Measurements from ENCODE around the gene TRPT1.
"Not testable (repeated sequence)": the region's sequence is repeated elsewhere in the genome, so short reads cannot be mapped to it uniquely, and the experiment has no call there.

Gene TRPT1

DNA sequence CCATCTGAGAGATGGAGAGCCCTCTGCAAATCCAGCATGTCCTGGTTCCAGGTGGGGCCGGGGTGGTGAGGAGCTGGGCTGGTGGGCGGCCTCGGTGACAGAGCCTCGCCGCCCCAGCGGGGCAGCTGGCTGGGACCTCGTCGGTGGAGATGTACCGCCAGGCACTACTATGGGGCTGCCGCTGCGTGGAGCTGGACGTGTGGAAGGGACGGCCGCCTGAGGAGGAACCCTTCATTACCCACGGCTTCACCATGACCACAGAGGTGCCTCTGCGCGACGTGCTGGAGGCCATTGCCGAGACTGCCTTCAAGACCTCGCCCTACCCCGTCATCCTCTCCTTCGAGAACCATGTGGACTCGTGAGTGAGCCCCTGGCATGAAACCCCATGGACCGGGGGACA is 32.4 kb upstream of the TRPT1 start:
- FAIRE-seq = no peak

DNA sequence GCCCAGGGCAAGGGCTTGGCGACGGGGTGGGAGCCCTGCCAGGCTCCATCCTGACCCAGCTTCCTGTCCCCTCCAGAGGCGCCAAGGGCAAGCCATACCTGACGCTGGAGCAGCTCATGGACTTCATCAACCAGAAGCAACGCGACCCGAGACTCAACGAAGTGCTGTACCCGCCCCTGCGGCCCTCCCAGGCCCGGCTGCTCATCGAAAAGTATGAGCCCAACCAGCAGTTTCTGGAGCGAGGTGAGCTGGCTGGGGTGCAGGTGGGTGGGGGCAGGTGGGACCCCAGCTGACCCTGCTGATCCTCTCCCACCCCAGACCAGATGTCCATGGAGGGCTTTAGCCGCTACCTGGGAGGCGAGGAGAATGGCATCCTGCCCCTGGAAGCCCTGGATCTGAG is 30.3 kb upstream of the TRPT1 start:
- no peak for FAIRE-seq

DNA sequence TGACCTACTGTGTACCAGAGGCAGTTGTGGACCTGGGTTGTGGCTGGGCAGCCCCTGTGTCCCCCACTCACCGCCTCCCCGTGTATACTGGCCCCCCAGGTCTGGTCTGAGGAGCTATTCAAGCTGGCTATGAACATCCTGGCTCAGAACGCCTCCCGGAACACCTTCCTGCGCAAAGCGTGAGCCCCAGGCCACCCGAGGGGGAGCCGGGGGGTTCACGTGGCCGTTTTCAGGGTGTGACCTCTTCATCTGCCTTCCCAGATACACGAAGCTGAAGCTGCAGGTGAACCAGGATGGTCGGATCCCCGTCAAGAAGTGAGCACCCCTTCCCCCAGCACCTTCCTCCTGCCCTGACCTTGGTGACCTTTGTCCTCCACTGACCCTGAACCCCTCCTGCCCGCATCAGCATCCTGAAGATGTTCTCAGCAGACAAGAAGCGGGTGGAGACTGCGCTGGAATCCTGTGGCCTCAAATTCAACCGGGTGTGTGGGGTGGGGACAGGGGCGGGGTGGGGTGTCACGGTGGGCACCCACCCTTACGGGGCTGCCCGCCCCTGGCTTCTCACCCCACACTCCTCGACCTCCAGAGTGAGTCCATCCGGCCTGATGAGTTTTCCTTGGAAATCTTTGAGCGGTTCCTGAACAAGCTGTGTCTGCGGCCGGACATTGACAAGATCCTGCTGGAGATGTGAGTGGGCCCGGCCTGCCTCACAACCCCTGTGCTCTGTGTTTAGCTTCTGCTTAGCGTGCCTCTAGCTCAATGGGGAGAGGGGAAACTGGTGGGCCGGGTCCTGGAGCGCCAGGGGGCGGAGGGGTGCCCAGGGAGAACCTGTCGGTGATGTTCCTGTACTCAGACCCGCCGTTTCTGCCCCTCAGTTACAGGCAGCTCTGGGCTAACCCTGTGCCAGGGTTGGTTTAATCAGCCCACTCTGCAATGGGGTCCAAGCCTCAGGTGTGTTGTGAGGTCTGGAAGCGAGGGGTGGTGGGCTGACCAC is 29.4 kb upstream of the TRPT1 start:
- no peak for FAIRE-seq

DNA sequence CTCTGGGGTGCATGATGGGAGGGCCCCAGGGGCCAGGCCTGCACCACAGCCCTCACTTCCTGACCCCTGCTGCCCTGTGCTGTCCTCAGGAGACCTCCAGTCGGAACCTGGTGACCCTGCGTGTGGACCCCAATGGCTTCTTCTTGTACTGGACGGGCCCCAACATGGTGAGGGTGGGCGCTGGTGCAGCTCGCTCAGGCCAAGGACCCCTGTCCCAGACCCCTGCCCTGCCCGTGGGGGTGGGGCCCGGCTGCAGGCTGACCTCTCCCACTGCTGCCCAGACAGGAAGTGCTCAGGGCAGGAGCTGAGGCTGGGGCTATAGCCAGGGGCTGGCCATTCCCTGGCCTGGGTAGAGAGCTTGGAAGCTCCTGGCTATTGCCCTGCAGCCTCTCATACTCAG is 28.3 kb upstream of the TRPT1 start:
- FAIRE-seq = no peak

DNA sequence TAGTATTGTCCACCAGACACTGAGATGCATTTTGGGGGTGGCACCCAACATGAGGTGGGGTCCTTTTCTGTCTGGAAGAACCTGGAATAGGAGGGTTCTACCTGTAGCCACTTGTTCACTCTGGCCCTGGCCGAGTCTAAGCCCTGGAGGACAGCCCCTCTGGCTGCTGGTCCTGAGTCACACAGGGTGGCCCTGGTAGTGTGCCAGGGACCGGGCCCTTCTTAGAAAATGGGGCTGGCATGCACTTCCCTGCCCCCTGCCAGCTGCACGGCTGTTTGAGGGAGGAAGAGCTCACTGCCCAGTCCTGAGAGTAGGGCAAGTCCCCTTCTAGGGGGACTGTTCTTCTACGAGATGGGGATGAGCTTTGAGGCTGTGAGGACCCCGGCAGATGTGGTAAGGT is 27.5 kb upstream of the TRPT1 start:
- no peak for FAIRE-seq

DNA sequence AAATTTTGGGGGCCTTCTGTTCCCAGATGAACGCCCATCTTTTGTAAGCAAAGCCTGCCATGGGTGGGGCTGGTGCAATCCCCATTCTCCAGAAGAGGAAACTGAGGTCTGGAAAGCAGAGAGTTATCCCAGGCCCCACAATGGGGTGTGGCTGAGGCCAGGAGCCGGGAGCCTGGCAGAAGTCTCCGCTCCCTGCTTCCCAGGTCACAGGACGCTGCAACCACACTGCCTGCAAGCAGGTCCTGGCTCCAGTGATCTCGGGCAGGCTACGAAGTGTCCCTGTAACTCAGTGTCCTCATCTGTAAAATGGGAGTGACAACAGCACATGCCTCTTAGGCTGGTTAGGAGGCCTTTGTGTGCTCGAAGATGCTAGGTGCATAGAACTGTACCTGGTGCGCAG is 27.1 kb upstream of the TRPT1 start:
- no peak for FAIRE-seq

DNA sequence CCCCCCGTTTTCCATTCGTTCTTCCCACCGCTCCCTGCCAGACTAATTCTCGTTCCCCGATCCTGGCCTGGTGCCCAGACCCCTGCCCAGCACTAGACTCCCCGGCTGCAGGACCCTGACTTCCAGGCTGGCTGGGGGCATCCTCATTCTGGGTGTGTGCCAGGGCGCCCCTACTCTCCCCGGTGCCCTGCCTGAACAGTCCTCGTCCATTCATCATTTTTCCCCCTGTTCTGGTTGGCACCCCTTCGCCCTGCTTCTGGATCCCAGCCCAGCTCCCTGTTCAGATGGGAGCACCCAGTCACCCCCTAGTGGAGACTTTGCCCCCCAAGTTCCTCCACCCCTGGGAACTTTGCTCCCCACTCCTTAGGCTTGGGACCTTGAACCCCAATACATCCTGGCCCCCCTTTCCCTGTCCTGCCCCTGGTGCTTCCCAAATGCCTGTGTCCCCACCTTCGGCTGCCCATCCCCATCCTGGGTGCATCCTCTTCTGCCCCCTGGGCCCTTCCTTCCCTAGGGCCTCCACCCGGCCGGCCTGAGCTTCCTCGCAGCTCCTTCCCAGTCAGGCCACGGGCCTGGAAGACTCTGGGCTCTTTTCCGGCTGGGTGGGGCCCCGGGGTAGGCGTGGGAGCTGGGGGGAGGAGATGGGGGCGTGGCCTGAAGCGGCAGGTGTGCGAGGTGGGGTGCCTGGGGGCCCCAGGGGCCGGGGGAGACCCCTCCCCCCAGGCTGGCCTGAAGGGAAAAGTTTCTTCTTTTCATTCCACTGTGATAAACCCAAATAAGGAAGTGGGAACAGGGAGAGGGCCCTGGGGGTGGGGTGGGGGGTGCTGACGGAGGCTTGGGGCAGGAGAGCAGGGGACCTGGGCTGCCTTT is 26.3 kb upstream of the TRPT1 start:
- no peak for FAIRE-seq

DNA sequence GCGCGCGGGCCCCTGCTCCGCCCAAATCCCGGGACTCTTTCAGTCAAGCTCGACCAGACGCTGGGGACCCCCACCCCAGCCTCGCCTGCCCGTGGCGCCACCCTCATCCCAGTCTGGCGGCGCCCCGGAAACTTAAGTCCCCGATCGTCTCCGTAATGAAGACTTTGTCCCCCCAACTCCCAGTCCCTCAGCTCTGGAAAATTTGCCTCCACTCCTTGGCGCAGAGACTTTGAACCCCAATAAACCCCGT is 25.7 kb upstream of the TRPT1 start:
- FAIRE-seq = no peak

DNA sequence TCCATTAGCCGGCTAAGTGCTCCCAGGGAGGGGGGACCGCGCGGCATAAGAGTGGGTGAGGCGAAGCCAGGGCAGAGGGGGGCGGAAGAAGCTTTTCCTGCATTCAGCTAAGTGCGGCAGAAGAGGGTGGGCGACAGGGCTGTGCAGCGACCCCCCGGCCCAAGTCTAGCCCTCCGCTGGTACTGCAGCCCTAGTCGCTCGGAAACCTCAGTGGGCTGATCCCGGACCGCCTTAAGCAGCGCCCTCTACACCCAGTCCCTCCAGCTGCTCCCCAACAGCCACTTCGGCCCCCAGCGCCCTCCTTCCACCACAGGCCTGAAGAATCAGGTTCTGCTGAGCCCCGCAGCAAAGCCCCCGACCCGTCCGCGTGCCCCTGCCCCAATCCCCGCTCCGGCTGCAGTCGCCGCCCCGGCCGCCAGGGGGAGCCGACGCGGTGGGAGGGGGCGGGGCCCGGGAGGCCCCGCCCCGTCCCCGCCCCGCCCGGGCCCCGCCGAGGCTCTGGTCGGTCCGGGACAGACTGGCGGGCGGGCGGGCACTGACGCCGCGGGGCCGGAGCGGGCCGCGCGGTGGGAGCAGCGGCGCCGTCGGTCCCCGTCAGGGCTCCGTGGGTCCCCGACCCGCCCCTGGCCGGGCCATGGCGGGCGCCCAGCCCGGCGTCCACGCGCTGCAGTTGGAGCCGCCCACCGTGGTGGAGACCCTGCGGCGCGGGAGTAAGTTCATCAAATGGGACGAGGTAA is 25.2 kb upstream of the TRPT1 start, which contains the start of gene PLCB3:
TSS of gene PLCB3 (plus strand) at position 515 of the 737 bp plus-strand sequence. CDS start at position 635, 120 bp downstream.
- FAIRE-seq = no peak

DNA sequence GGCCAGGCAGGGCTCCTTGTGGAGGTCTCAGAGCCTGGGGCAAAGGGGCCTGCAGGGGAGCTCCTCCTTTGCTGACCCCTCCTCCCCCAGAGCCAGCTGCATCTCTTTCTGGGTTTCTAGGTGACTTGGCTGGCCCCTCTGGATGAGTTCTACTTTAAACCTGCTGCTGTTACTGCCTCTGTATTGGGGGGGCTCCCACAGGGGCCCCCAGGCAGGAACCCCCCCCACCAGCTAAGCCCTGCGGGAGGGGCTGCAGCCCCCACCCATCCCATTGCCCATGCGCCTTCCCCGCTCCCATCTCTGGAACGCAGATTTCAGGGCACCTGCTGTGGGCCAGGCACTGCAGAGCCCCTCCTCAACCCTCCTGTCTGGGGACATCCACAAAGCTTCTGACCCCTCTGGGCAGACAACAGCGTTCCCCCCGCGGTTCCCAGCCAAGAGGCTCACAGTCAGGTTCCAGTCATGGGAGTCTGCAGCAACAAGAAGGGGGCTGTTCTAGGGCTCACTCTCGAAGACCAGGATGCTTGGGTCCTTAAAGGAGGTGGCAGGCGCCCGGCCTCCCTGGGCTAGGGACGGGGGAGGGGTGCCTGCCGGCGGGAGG is 24.5 kb upstream of the TRPT1 start:
- FAIRE-seq = no peak

DNA sequence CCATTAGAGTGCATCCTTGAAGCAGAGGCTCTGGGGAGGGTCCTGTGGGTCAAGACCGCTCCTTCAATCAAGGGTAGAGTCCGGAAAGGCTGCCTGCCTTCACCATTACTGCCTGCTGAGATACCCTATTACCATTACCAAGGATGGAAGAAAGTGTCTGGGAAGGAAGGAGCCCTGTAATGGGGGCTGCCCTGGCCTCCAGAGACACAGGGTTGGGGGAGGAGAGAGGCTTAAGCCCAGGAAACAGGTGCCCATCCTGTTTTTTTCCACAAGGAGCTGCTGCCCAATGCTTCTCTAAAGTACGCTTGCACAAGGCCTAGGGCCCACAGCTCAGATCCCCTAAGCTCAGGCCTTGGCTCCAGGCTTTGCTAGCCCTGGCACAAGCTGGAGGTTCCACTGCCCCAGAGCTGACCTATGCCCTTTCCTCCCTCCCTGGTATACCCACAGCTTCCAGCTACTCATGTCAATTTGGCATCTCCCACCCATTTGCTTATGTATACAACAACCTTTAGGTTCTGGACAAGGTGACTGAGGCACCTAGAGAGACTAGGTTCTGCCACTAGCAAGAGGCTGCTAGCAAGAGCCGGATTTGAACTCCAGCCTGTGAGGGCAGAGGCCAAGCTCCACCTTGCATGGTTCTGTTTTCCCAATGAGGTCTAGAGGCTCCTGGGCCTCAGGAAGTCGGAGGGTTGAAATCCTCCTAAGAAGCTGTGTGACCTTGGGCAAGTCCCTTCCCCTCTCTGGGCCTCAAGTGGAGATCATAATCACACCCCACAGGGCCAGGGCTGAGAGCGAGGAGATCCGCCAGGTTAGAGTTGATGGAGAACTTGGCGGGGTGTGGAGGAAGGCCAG is 23.8 kb upstream of the TRPT1 start:
- FAIRE-seq = no peak

DNA sequence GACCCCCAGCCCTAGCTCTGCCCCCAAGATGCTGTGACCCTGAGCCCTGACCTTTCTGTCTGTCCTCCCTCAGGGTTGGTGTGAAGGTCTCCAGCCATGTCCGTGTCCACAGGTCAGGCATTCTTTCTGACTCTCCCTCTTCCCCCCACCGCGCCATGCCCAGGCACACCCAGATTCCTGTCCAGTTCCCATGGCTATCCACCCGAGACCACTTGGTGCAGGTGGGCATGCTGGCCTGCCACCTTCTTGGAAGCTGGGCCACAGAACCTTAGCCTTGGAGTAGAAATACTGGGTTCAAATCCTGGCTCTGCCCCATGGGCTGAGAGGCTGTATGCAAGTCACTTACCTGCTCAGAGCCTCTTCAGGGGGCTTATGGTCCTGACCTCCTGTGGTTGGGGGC is 23.1 kb upstream of the TRPT1 start:
- no peak for FAIRE-seq

DNA sequence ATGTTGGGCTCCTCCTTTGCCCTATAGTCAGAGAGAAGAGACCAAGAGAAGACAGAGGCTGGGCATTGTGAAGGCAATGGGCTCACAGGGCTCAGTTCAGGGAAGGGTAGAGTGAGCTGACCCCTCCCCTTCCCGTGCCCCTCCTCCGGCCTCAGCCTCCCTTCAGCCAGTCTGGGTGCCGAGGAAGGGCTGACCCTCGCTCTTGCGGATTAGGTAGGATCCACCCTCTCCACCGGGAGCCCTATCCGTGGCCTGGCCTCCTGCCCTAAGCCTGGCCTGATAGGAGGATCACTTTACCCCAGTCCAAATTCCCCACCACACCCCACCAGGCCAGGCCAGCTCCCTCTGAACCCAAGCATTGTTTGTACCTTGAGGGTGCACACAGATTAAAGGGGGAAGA is 22.6 kb upstream of the TRPT1 start:
- FAIRE-seq = no peak

DNA sequence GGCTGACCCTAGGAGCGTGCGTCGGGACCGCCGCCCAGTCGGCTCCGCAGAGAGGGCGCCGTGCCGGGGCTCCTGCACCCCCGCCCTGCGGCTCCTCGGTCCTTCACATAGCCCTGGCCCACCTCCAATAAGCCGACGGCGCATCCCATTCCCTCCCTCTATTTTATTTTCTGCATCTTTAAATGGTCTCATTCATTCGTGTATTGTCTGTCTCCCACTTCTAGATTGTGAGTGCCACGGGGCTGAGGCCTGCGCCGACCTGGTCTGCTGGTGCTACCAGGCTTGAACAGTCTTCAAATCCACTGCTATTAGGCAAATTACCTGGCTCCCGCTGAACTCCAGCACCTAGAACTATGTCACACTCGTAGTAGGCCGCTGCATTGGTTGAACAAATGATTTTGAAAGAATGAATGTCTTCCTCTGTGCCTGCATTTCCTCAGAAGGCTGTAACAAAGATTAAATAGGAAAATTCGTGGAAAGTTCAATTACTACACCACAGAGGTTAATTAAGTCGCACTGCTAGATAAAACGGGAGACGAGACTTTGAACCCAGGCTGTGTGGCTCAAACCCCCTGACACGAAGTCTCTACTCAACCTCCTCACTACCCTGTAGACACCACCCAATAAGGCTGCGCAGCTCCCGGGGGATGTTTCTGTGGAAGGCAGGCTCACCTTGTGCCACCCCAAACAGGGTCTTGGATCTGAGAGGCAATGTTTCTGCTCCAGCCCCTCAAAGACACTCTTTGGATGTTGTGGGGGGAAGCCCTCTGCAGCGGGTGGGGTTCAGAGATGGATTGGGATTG is 21.9 kb upstream of the TRPT1 start:
- FAIRE-seq = no peak

DNA sequence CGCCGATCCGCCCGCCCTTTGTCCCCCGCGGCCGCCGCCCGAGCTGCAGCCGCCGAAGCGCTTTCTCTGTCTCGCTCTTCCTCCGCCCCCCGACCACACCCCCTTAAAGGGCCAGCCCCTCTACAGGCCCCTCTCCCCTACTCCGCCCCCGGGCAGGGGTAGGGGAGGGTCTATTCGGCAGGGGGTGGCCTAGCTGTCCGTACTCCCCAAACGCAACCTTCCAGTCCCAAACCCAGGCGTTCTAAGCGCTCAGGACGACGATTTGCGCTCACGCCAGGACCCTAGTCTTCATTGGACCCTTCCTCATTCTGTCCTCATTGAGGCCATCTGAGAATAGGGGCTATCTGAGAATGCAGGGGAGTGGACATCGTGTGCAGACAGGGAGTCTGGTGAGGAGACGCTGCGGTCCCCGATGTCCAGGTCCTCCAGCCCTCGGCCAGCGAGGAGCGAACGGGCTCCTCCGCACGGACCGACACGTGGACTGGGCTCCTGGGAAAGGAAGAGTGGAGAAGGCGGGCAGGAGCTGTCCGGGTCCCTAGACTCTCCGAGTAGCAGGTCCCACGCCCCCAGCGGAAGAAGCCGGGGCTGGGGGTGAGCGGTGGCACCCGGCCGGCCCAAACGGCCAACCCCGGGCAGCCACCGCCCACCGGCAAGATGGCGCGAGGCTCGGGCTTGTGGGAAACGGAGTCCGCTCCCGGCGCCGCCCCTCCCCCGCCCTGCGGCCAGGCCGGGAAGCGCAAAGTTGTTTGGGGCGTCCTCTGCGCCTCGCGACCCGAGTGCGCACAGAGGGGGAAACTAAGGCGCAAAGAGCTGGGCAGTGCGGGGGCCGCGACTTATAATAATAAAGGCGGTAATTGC is 21.1 kb upstream of the TRPT1 start, which contains the start of gene PPP1R14B:
TSS of gene PPP1R14B (minus strand) at position 73 of the 858 bp plus-strand sequence. CDS start 270 bp downstream, outside the sequence.
- no peak for FAIRE-seq

DNA sequence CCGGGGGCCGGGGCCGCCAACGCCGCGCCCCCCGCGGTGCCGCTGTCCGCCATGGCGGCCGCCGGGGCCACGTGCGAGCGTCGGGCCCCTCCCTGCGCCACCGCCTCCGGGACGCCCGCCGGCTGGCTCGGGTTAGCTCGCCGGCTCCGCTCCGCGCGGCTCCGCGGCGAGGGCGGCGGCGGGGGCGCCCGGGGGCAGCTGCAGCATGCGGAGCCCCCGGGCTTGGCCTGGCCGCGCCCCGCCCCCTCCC is 20.6 kb upstream of the TRPT1 start:
- FAIRE-seq = not testable (repeated sequence)

DNA sequence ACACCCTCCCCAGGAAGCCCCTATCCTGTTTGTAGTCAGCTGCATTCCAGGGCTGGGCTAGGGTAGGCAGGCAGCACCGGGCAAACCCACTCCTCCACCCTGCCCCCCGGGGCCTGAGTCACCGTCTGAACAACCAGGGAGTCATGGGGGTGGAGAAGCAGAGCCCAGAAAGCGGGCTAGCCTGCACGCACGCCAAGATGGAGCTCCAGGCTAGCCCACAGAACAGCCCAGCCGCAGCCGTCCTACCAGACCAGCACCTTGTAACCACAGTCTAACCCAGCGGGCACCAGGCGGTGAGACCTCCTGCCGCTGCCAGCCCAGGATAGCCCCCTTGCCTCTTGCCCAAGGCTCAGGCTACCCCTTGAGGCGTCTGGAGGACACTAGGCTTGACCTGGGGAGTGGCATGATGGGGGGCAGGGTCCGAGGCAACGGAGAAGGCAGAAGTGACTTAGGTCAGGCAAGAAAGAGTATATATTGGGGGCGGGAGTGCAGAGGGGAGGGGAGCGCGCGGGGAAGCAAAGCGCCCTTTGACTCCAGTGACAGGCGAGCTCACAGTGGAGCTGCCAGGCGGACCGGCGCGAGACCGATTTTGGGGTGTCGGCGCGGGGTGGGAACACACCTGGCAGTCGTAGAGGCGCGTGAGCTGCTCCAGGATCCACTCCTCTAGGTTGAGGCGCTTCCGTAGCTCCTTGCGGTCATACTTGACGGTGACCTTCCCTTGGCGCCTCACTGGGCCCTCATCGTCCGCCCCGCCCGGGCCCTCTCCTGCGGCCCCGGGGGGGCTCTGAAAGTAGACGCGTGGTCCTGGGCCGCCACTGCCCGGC is 20.0 kb upstream of the TRPT1 start:
- FAIRE-seq = no peak

DNA sequence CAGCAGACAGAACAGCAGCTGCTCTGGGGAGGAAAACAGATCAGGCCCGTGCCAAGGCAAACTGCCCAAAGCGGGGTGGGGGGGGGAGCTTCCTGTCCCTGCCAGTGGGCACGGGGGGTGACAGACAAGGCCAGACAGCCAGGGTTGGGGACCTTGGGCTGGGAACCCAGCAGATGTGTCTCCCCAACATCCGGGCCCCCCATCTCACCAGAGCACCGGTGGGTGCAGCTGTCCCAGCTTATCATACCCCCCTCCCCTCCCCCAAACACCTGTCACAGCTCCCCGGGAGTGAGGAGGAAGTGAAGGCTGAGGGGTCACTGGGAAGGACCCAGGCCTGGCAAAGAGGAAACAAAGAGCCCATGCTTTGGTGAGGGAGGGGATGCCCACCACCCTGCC is 19.4 kb upstream of the TRPT1 start:
- no peak for FAIRE-seq

DNA sequence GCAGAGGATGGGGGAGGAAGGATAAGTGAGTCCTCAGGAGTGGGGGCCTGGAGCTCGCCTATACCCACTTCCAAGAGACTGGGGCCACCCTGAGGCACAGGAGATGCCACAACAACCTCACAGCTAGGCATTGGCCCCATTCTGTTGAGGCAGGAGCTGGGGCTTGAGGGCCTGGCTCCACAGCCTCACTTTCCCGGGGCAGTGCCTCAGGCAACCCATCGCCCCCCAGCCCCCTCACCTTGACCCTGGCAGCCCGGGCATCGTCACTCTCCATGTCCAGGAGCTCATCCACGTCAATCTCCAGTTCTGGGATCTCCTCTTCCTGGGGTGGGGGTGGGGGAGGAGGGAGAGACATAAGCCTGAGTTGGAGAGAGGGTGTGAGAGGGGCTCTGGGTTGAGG is 19.0 kb upstream of the TRPT1 start:
- no peak for FAIRE-seq

All from TTC549 (cell line).